B cell (primary cell): ENCODE results near the gene GPRASP1.
"Not testable (repeated sequence)": the region's sequence is repeated elsewhere in the genome, so short reads cannot be mapped to it uniquely, and the experiment has no call there.

Source experiments
- CTCF ChIP-seq: fragments of 200-600 bp; IDR thresholded peaks from one replicate; pipeline ENCODE4 v1.8.0; 2022; ENCODE audit warnings: antibody characterized with exemption, mild to moderate bottlenecking
- EZH2 ChIP-seq: IDR thresholded peaks from 2 replicates; pipeline ENCODE4 v1.6.1; 2012; ENCODE audit warnings: borderline replicate concordance, low read depth, mild to moderate bottlenecking, moderate library complexity, low read length; ENCODE audit not compliant: insufficient read depth, poor library complexity, severe bottlenecking

- not testable (repeated sequence) for TF ChIP-seq CTCF, EZH2
Observed at GRCh38 chrX:102663820-102664219, 12.5 kb downstream of the GPRASP1 start.
